K562 (cell line): Measurements from ENCODE around the gene NT5C1A. TPM values are rescaled to one million over a fixed set of nuclear protein-coding genes. Genes with fewer than 3 reads are reported as not detected.

ENCODE experiments used
- CEBPB ChIP-seq: fragments of 450-650 bp; IDR thresholded peaks from 2 replicates; pipeline ENCODE4 v1.6.1; 2016; ENCODE audit warnings: missing genetic modification characterization, missing compliant biosample characterization
- CREBBP ChIP-seq: IDR thresholded peaks from one replicate; pipeline ENCODE4 v1.6.1; 2012; ENCODE audit warnings: low read depth, mild to moderate bottlenecking, control low read depth, inconsistent platforms, low read length
- E2F1 ChIP-seq: sonication (generic); formaldehyde crosslinking; IDR thresholded peaks from 2 replicates; pipeline ENCODE4 v1.8.1; 2023; ENCODE audit warnings: mild to moderate bottlenecking, missing genetic modification reagents, moderate library complexity
- ESRRA ChIP-seq: fragments of 450-650 bp; IDR thresholded peaks from 2 replicates; pipeline ENCODE4 v1.6.1; 2014; ENCODE audit warnings: low read depth, mild to moderate bottlenecking, moderate library complexity, borderline replicate concordance
- FOXA3 ChIP-seq, 2 experiments: fragments of 450-650 bp in 1 of 2; sonication (generic) in 1 of 2; formaldehyde crosslinking; IDR thresholded peaks in 1 of 2; conservative IDR thresholded peaks in 1 of 2; 2 replicates each; pipeline versions ENCODE4 v1.4.0 to v1.8.0; 2020 to 2022; ENCODE audit warnings: mild to moderate bottlenecking in 2 of 2, missing genetic modification reagents in 1 of 2
- FOXP1 ChIP-seq: sonication (generic); formaldehyde crosslinking; IDR thresholded peaks from 2 replicates; pipeline ENCODE4 v1.8.0; 2022; ENCODE audit warnings: mild to moderate bottlenecking, missing genetic modification reagents
- FUS ChIP-seq: fragments of 200-400 bp; formaldehyde crosslinking; optimal IDR thresholded peaks from 2 replicates; pipeline ENCODE3; 2017; ENCODE audit warnings: low read depth, low read length
- GABPB2 ChIP-seq: fragments of 250-450 bp; sonication (Bioruptor Pico); conservative IDR thresholded peaks from 2 replicates; pipeline ENCODE4 v1.5.1; 2021; ENCODE audit warnings: mild to moderate bottlenecking
- HDGF ChIP-seq: fragments of 450-650 bp; IDR thresholded peaks from 2 replicates; pipeline ENCODE4 v1.6.1; 2016
- PRMT5 ChIP-seq: sonication (generic); formaldehyde crosslinking; IDR thresholded peaks from 2 replicates; pipeline ENCODE4 v1.5.0; 2020; ENCODE audit warnings: missing genetic modification reagents
- SAP30 ChIP-seq: fragments of 200-600 bp; sonication (generic); IDR thresholded peaks from 2 replicates; pipeline ENCODE4 v1.6.1; 2012; ENCODE audit warnings: borderline replicate concordance, low read depth, mild to moderate bottlenecking, moderate library complexity, low read length, control low read depth, inconsistent platforms; ENCODE audit not compliant: insufficient read depth, poor library complexity, severe bottlenecking
- TAF7 ChIP-seq: fragments of 450-650 bp; IDR thresholded peaks from 2 replicates; pipeline ENCODE4 v1.6.1; 2016; ENCODE audit warnings: missing genetic modification characterization, missing compliant biosample characterization
- TEAD2 ChIP-seq: fragments of 450-650 bp; IDR thresholded peaks from 2 replicates; pipeline ENCODE4 v1.6.1; 2016; ENCODE audit warnings: missing genetic modification characterization, control low read depth, missing compliant biosample characterization
- THRA ChIP-seq: fragments of 450-650 bp; IDR thresholded peaks from 2 replicates; pipeline ENCODE4 v1.6.1; 2017; ENCODE audit warnings: mild to moderate bottlenecking, moderate library complexity
- THRAP3 ChIP-seq: fragments of 450-650 bp; IDR thresholded peaks from 2 replicates; pipeline ENCODE4 v1.6.1; 2016; ENCODE audit warnings: mild to moderate bottlenecking, inconsistent platforms, borderline replicate concordance
- ZFP1 ChIP-seq: fragments of 450-650 bp; formaldehyde crosslinking; IDR thresholded peaks from 2 replicates; pipeline ENCODE4 v1.4.0; 2020; ENCODE audit warnings: mild to moderate bottlenecking, mixed read lengths
- ZNF41 ChIP-seq: fragments of 250-450 bp; sonication (Bioruptor Pico); conservative IDR thresholded peaks from 2 replicates; pipeline ENCODE4 v1.4.0; 2020; ENCODE audit warnings: mild to moderate bottlenecking
- ZNF76 ChIP-seq: fragments of 250-450 bp; sonication (Bioruptor Pico); IDR thresholded peaks from 2 replicates; pipeline ENCODE4 v1.4.0; 2020; ENCODE audit warnings: mild to moderate bottlenecking, moderate library complexity, borderline replicate concordance
- ZNF79 ChIP-seq: fragments of 250-450 bp; sonication (Bioruptor Pico); IDR thresholded peaks from 2 replicates; pipeline ENCODE4 v1.4.0; 2020; ENCODE audit warnings: low read depth, mild to moderate bottlenecking, moderate library complexity
- polyA plus RNA-seq, 8 experiments: library from polyadenylated mRNA; depleted of rRNA in 4 of 8; stranded (reverse) in 5 of 8; unstranded in 3 of 8; fragments of >200 nt; fragmentation: Nextera tagmentation in 2 of 8; fragmentation: Illumina TruSeq in 1 of 8; extraction: Ambion mirVana in 2 of 8; extraction: Trizol in 1 of 8; gene quantifications; 2 replicates each; pipeline versions ENCODE4 v1.2.1 to v1.2.3, GENCODE V29; 2011 to 2014; ENCODE audit warnings: inconsistent platforms in 1 of 8, missing spikeins in 1 of 8
- total RNA-seq, 7 experiments: library from RNA; depleted of rRNA in 6 of 7; stranded (reverse); fragments of >200 nt in 6 of 7; fragmentation: Illumina TruSeq in 2 of 7; extraction: Trizol in 2 of 7; gene quantifications; 2 replicates each; pipeline versions ENCODE4 v1.2.1 to v1.2.3, GENCODE V29; 2011 to 2021; ENCODE audit warnings: low replicate concordance in 1 of 7
- TF ChIP-seq, protein P1 (sequence below): fragments of 450-650 bp; IDR thresholded peaks from 2 replicates; pipeline ENCODE4 v1.6.1; 2016; ENCODE audit warnings: borderline replicate concordance
- TF ChIP-seq, protein P2 (sequence below): fragments of 450-650 bp; IDR thresholded peaks from 2 replicates; pipeline ENCODE4 v1.6.1; 2014; ENCODE audit warnings: low read depth, mild to moderate bottlenecking, moderate library complexity, borderline replicate concordance
- TF ChIP-seq, protein P3 (sequence below): sonication (generic); formaldehyde crosslinking; IDR thresholded peaks from 2 replicates; pipeline ENCODE4 v1.8.0; 2022; ENCODE audit warnings: mild to moderate bottlenecking, low read depth, missing genetic modification reagents

NT5C1A gene
- total and polyA plus RNA-seq, 9 of the 15 experiments (the other 6 are each of a cell fraction or from before 2014, with no cell fraction given): not detected

- TF ChIP-seq, protein P1, sequence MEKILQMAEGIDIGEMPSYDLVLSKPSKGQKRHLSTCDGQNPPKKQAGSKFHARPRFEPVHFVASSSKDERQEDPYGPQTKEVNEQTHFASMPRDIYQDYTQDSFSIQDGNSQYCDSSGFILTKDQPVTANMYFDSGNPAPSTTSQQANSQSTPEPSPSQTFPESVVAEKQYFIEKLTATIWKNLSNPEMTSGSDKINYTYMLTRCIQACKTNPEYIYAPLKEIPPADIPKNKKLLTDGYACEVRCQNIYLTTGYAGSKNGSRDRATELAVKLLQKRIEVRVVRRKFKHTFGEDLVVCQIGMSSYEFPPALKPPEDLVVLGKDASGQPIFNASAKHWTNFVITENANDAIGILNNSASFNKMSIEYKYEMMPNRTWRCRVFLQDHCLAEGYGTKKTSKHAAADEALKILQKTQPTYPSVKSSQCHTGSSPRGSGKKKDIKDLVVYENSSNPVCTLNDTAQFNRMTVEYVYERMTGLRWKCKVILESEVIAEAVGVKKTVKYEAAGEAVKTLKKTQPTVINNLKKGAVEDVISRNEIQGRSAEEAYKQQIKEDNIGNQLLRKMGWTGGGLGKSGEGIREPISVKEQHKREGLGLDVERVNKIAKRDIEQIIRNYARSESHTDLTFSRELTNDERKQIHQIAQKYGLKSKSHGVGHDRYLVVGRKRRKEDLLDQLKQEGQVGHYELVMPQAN: no peak
- TF ChIP-seq ZNF79 (CRISPR knock-in tag): no peak
- no peak for TF ChIP-seq CREBBP
- TF ChIP-seq HDGF: 0 out of 2 replicates have a peak, but pooled peaks have one; percentile 4
- TF ChIP-seq PRMT5 (CRISPR knock-in tag): no peak
- TF ChIP-seq ESRRA: no peak
- no peak for TF ChIP-seq THRA
- no peak for TF ChIP-seq ZNF76 (CRISPR knock-in tag)
- TF ChIP-seq GABPB2 (CRISPR knock-in tag): no peak
- no peak for TF ChIP-seq FOXP1 (CRISPR knock-in tag)
- TF ChIP-seq FOXA3 (CRISPR knock-in tag; conservative IDR thresholded peaks at IDR 0.05 in 1 of 2, IDR thresholded peaks at IDR 0.05 in 1 of 2): 0 out of 4 replicates have a peak, but pooled peaks of 1 of the 2 experiments have one; percentile 12
- TF ChIP-seq THRAP3: no peak
- TF ChIP-seq, protein P2, sequence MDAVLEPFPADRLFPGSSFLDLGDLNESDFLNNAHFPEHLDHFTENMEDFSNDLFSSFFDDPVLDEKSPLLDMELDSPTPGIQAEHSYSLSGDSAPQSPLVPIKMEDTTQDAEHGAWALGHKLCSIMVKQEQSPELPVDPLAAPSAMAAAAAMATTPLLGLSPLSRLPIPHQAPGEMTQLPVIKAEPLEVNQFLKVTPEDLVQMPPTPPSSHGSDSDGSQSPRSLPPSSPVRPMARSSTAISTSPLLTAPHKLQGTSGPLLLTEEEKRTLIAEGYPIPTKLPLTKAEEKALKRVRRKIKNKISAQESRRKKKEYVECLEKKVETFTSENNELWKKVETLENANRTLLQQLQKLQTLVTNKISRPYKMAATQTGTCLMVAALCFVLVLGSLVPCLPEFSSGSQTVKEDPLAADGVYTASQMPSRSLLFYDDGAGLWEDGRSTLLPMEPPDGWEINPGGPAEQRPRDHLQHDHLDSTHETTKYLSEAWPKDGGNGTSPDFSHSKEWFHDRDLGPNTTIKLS: no peak
- no peak for TF ChIP-seq SAP30
- TF ChIP-seq TAF7 (tag): no peak
- no peak for TF ChIP-seq FUS
- no peak for TF ChIP-seq CEBPB (tag)
- TF ChIP-seq ZFP1: no peak
- TF ChIP-seq ZNF41: no peak
- TF ChIP-seq, protein P3, sequence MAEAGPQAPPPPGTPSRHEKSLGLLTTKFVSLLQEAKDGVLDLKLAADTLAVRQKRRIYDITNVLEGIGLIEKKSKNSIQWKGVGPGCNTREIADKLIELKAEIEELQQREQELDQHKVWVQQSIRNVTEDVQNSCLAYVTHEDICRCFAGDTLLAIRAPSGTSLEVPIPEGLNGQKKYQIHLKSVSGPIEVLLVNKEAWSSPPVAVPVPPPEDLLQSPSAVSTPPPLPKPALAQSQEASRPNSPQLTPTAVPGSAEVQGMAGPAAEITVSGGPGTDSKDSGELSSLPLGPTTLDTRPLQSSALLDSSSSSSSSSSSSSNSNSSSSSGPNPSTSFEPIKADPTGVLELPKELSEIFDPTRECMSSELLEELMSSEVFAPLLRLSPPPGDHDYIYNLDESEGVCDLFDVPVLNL (CRISPR knock-in tag): no peak
- TF ChIP-seq TEAD2 (tag): no peak
- no peak for TF ChIP-seq E2F1 (CRISPR knock-in tag)
These were observed 56.7 kb downstream of the NT5C1A start (continued) for GRCh38 chr1:39615086-39615673.
